ENCODE results near the gene NTHL1. TPM values are rescaled to one million over a fixed set of nuclear protein-coding genes. Genes with fewer than 3 reads are reported as not detected.

The NTHL1 gene
- total RNA-seq, 1 experiment from 2014 or later = 77.4 TPM

DNA sequence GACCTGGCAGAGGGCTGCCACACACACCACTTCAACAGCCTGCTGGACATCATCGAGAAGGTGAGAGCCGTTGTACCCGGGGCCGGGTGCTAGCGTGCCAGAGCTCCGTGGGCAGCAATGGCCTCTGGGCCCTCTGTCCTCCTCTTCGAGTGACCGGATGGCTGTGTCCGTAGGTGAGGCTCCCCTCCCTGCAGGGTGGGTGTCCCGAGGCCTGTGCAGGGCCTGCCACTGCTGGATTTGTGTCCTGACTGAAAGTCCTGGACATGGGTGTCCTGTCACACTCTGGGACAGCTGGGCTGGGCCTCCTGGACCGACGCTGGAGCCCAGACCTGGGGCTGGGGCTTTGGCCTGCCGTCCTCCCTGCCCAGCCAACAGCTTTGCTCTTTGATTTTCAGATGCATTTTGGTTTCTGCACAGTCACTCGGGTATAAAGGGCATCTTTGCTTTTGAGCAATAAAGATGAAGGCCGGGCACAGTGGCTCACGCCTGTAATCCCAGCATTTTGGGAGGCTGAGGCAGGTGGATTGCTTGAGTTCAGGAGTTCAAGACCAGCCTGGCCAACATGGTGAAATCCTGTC, 16.8 kb upstream of the NTHL1 start:
- no peak for DNase-seq (ENCODE audit: low spot score)

DNA sequence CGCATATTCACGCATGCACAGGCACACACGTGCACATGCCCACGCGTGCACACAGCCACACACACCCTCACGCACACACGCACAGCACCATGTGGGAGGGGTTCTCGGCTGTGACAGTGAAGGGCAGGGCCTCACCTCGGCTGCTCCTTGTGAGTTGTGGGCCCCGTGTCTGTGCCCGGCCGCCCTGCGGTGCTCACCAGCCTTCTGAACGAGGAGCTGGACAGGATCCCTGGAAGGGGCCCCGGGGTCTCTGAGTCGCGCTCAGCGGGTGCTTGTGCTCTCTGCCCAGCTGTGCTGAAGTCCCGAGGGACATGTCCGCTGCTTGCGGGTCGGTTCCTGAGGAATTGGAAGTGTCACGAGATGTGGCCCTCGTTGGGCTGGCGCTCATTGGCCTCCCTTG, 16.2 kb upstream of the NTHL1 start:
- no peak for DNase-seq (ENCODE audit: low spot score)

DNA sequence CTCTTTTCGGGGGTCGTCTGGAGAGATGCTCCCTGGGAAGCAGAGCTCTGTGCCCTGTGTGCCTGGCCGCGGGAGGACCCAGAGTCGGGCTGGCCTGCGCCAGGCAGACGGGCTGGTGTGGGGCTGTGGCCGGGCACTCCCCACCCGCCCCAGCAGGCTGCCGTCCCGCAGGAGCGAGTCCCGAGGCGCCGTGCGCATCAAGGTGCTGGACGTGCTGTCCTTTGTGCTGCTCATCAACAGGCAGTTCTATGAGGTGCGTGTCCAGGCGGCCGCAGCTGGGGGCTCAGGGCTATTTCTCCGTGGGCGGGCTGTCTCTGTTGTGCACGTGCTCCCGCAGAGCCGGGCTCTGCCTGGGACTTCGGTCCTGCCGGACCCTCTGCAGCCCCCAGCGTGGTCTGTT, 15.2 kb upstream of the NTHL1 start:
- DNase-seq (ENCODE audit: low spot score) = no peak

DNA sequence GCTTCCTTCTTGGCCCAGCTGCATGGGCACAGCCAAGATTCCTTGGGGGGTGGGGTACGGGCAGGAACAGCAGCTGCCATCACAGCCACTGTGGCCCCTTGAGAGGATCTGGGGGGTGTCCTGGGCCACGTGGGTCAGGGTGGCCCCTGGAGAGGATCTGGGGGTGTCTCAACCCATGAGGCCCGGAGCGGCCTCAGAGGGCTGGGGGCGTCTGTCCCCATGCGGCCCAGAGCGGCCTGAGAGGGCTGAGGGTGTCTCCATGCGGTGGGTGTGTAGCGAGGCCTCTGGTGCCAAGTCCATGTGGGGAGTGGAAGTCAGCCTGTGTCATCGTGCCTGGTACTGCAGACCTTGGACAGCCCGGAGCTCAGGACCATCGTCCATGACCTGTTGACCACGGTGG, 13.9 kb upstream of the NTHL1 start:
- DNase-seq (ENCODE audit: low spot score) = no peak

DNA sequence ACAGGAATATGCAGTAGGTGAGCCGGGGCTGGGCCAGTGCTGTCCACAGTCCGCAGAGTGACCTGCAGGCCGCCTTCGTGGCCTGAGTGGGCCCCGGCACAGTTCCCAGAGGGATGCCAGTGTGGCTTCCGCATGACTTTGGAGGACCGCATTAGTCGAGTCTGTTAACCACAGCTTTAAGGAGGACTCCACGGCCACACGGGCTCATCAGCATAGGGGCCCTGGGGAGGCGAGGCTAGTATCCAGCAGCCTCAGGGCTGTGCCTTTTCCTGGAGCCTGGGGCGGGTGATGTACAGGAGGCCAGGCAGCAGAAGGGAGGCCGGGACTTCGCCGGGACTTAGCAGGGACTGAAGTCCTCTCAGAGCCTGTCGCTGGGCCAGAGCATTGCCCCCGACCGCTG, 13.4 kb upstream of the NTHL1 start:
- no peak for DNase-seq (ENCODE audit: low spot score)

DNA sequence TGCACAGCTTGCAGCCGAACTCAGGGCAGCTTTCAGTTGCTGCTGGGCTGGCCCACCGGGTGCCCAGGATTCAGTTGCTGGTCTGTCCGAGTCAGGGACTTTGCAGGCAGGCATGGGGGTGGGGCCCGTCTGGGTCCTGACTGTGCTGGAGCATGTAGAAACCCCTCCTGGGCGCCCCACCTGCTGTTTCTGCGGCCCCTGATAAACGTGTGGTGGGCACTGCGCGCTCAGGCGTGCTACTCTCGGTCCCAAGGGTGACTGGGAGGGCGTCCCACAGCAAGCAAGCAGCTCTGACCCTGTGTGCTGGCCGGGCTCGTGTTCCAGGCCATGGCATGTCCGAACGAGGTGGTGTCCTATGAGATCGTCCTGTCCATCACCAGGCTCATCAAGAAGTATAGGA, 12.7 kb upstream of the NTHL1 start:
- no peak for DNase-seq (ENCODE audit: low spot score)

DNA sequence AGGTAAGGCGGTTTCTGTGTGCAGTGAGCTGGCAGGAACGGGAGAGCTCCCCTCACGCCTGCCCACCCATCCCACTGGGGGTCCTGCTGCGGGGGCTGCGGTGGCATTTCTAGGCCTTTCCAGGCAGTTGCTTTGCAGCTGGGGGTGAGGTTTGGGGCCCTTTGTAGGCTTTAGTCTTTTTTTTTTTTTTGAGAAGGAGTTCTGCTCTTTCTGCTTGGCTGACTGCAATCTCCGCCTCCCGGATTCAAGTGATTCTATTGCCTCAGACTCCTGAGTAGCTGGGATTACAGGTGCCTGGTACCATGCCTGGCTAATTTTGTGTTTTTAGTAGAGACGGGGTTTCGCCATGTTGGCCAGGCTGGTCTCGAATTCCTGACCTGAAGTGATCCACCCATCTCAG, 11.2 kb upstream of the NTHL1 start:
- DNase-seq (ENCODE audit: low spot score) = no peak

DNA sequence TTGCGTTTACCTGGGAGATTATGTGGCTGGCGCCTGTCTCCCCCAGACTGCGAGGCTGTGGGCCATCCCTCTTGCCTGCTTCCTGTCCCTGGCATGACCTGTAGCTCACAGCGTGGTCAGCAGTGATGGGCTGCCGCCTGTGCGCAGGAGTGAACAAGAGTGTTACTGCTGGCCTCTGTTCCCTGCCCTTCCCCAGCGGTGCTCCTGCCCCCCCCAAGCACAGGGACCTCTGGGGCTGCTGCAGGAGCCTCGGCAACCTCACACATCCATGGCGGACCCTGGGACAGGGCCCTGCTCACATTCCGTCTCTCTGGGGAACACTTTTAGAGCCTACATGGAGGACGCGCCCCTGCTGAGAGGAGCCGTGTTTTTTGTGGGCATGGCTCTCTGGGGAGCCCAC, 10.8 kb upstream of the NTHL1 start:
- DNase-seq (ENCODE audit: low spot score) = no peak

DNA sequence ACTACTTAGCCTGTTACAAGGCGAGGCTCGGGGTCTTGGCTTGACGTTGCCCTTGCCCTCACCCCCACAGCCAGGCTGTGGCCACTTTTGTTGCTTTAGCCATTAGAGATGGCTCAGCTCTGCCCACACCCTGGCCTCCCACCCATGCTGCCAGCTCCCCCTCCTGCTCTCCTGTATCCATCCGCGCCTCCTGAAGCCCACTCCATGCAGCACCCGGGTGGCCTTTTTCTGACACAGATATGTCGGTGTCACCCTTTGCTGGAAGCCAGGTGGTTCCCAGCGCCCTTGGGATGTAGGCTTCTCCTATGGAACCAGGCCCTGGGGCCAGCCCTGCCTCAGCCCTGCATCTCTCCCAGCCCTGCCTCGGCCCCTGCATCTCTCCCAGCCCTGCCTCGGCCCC, 9.8 kb upstream of the NTHL1 start:
- DNase-seq (ENCODE audit: low spot score) = no peak

DNA sequence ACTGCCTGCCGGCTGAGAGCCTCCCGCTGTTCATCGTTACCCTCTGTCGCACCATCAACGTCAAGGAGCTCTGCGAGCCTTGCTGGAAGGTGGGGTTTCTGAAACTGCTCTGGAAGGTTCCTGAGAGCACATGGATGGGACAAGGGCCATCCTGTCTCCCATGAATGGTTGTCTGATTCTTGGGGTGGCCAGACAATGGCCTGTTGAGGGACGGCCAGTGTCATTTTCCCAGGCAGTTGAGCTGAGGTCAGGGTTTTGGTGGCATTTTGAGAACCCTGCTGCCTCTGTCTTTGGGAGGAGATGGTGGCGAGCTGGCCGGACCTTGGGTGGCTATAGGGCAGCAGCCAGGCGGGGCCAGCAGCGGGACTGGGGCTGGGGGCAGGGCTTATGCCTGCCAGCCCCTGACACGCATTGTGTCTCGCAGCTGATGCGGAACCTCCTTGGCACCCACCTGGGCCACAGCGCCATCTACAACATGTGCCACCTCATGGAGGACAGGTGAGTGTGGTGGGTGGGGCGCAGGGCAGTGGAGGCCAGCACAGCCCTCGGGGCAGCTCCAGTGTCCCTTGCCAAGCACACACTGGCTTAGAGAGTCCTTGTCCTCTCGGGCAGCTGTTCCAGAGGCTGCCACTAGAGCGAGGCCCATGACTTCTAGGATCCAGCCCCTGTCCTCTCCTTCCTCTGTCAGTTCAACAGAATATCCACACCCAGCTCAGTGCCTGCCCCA, 9.2 kb upstream of the NTHL1 start:
- no peak for DNase-seq (ENCODE audit: low spot score)

DNA sequence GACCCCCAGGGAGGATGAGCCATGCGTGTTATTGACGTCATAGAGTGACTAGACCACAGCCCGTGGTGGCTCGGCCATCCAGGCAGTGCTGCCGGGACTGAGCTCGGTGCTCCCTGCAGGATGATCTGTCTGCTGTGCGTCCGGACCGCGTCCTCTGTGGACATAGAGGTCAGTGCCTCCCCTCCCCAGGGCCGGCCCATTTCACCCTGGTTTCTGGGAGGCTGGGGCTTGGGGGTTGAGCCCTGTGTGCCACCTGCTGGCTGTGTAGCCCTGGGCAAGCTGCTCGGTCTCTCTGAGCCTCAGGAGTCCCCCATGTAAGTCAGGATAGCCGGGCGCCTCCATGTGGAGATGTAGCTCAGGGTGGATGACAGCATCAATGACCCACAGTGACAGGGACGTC, 8.4 kb upstream of the NTHL1 start:
- DNase-seq (ENCODE audit: low spot score) = no peak

DNA sequence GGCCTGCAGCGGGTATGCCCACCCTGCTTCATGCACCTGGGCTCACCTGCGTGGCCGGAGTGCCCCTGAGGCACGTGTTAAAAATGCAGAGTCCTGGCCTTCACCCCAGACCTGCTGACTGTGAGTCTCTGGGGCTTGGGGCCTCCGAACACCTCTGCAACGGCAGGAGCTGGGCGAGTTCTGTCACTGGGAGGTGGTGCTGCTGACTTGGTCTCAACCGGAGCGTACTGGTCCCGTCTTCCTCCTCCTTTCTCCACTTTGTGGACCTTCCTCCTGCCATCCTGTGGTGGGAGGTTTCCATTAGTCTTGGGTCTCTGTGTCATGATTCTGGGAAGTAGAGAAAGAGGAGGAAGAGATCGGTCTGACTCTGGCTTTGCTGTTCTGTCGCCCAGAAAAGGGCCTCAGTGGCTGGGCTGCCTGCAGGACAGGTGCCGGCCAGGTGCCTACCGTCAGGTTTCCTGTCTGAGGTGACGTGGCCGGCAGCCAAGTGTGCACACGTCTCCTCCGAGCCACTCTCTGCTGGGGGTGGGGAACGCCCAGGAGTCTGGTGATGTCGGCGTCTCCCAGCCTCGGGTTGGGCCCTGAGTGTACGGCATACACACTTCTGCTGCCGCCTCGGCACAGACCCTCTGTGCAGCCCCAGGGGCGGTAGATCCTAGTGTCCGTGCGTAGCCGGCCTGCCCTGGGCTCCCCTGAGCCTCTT, 7.1 kb upstream of the NTHL1 start:
- no peak for DNase-seq (ENCODE audit: low spot score)

DNA sequence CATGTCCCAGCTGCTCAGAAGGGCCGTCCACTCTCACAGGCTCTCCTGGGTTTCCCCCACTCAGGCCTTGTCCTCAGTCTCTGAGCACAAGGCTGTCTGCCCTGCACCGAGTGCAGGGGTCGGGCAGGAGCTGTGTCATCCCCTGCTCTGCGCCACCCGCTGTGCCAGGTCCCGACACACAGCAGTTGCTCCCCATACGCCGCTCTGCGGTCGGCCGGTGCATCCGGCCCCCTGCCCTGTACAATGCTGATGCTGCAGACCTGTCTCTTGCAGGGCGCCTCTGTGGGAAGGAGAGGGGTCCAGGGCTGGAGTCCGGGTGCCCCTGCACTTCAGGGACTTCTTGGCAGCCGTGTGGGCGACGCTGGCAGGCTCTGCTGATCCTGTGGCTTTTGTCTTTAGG, 6.3 kb upstream of the NTHL1 start:
- no peak for DNase-seq (ENCODE audit: low spot score)

DNA sequence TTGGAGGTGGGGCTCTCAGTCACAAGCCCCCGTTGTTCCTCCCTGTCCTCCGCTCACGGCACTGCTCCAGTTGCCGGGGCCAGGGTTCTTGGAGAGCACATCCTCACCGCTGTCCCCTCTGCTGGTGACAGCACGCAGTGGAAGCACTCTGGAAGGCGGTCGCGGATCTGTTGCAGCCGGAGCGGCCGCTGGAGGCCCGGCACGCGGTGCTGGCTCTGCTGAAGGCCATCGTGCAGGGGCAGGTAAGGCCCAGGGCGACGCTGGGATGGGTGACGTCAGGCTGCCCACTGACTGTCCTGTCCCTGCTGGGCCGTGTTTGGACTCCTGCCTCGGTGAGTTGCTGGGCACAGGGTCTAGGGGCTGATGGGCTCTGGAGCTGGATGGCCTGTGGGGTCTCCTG, 5.6 kb upstream of the NTHL1 start:
- no peak for DNase-seq (ENCODE audit: low spot score)

DNA sequence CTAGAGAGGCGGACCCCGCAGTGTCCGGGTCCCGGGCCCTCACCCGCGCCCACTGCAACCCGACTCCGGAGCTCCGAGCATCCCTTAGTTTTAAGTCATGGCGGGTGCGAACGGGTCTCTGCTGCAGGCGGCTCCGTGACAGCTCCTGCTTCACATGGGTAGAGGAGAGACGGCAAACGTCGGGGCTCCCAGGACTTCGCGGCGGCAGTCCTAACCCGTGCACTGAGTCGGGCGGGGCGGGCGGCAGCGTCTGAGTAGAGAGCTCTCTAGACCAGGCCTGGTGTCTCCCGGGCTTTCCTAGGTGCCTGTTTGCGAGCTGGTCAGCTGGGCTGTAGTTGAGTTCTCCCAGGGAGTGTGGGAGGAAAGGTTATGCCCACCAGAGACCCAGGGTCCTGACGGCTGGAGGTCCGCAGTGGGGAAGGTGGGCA, 496 bp upstream of the NTHL1 start:
- no peak for DNase-seq (ENCODE audit: low spot score)

DNA sequence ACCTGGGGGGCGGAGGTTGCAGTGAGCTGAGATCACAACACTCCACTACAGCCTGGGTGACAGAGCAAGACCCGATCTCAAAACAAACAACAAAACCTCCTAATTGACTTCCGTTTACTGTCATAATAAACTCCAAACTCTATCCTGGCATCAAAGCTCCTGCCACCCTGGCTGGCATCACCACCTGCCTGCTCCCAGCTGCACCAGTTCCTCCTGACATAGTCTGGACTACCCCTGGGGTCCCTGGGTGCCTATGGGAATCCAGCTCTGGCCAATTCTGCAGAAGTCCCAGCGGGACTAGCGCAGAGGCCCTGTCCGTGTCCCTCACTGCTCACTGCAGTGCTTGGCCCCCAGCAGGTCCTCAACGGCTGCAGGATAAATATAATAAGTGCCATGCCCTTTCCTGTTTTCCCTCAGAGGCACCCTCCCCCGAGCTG, 723 bp downstream of the NTHL1 start:
- DNase-seq (ENCODE audit: low spot score) = no peak

DNA sequence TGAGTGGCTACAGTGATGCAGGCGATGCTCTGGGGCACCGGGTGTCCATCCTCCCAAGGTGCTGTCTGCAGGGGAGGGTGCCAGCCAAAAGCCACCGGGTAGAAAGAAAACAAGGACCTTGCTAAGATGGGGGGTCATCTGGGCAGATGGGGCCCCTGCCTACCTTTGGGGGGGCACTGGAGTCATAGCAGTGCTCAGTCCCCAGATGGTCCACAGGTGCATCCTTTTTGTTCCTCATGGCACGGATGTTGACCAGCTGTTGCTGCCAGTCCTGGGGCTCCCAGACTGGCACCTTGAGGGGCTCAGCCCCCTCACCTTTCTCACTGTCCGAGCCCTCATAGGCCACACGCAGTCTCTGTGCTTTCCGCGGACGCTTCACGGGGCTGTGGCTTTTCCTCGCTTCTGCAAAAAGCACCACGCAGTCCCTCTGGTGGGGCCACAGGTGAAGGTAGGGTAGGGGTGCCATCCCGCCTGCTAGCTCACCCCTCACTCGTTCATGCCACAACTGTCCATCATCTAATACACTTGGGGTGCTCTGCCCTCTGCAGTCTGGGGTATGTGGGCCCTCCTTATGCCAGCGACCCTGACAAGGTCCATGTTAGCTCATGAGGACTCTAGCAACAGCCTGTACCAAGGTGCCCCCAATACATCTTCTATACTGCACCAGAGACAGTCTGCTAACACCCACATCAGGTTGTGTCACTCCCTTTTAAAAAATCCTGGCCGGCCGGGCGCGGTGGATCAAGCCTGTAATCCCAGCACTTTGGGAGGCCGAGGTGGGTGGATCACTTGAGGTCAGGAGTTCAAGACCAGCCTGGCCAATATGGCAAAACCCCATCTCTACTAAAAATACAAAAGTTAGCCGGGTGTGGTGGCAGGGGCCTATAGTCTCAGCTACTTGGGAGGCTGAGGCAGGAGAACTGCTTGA, 1.4 kb downstream of the NTHL1 start:
- no peak for DNase-seq (ENCODE audit: low spot score)

DNA sequence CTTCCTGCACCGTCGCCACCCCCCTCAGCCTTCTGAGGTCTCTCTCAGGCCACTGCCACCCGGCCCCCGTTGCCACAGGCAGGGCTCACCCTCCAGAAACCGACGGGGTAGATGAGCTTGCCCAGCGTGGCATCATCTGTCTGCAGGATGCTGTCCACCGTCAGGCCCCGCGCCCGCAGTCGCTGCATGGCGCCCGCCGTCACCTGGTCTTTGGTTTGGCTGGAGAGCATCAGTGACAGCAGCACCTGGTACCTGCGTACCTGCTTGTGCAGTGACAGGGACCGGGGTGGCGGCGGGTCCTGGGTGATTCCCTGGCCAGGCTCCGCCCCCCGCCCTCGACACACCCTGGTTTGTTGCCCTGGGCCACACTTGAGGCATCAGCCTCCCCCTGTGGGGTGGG, 3.1 kb downstream of the NTHL1 start:
- no peak for DNase-seq (ENCODE audit: low spot score)

DNA sequence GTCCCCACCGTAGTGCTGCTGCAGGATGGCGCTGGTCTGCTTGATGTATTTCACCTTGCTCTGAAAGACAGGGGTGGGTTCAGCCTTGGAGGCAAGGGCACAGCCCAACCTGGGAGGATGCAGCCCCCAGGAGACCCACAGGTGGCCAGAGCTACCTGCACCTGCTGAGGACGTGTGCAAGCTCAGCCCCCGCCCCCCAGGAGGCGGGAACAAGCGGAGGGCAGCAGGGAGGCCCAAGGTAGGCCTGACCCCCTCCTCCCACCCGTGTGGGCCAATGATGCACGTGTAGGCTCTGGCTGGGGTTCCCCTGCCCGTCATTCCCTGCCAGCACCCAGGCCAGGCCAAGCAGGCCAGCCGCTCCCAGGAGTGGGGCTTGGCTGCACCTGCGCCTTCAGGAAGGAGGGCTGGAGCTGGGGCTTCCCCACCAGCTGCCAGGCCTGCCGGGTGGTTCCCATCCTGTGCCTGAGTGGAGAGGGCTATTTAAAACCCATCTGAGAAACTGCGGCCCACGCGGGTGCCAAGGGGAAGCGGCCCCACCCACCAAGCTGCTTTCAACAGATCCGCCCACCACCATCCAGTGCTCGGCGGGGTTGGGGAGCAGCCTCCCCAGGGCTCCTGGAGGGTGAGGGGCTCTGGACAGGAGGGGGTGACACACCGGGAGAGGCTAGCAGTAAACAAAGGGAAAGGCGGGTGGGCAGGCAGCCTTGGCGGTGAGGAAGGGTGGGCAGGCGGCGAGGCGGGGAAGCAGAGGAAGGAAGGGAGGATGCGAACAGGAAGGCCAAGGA, 3.8 kb downstream of the NTHL1 start:
- DNase-seq (ENCODE audit: low spot score) = peak; percentile 70

DNA sequence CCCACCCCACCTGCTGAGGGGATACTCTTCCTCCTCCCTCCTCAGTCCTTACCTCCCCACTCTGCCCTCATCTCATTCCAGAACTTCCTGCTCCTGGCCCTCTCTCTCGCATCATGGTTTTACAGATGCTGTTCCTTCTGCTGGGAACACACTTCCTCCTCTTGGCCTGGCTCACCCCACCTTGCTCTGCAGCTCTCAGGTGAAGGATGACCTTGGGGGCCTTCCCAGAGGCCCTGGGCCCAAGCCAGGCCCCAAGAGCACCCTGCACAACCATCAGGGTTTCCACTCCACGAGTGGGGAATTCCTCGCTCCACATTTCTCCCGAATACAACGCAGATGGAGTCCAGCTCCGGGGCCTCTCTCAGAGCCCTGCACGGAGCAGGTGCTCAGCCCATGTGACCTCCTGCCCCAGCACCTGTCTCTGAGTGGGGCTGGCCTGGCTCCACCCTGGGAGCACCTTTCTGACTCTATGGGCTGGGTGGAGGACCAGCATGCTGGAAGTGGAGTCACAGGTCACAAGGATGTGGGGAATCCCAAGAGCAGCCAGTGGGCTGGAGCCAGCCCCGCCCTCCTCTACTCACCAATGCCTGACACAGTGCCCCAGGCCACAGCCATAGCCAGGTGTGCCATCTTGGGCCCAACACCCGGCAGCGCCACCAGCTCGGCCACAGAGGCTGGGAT, 4.5 kb downstream of the NTHL1 start:
- peak; percentile 67 for DNase-seq (ENCODE audit: low spot score)

Data from A172 (cell line).